ENCODE data around the gene MYL7.
"Not testable (repeated sequence)": the region's sequence is repeated elsewhere in the genome, so short reads cannot be mapped to it uniquely, and the experiment has no call there.

The MYL7 gene

GRCh38 chr7:44175730-44176129 lies 34.6 kb upstream of the MYL7 start:
- H3K4me2 ChIP-seq (ENCODE audit: low read length), result no peak overlapping the region
- H3K36me3 ChIP-seq (ENCODE audit: insufficient read depth, low read length), result no peaks in the 10 kb centered on the region
- TF ChIP-seq EZH2 (IDR thresholded peaks at IDR 0.05; ENCODE audit: borderline replicate concordance, low read length), result no peak
- TF ChIP-seq CTCF (IDR thresholded peaks at IDR 0.05; ENCODE audit: low read length), result no peak
- no peak overlapping the region for H3K27ac ChIP-seq (ENCODE audit: low read depth, low read length, poor library complexity, severe bottlenecking)
- no peaks in the 10 kb centered on the region for H3K9me2 ChIP-seq (ENCODE audit: low read depth, low read length)
- 0 out of 2 replicates have a peak, but pooled peaks cover under 1% of the 10 kb centered on the region for H3K9me3 ChIP-seq (ENCODE audit: low read length)
- no peaks in the 10 kb centered on the region for H3F3A ChIP-seq (ENCODE audit: insufficient read depth, low read length)
- peaks cover 31% of the 10 kb centered on the region; the same call in 1 of the 2 replicates for H3K27me3 ChIP-seq (ENCODE audit: insufficient read depth, low read length)
- no peaks in the 10 kb centered on the region for H4K20me1 ChIP-seq (ENCODE audit: insufficient read depth, low read length)
- H3K79me2 ChIP-seq (ENCODE audit: insufficient read depth, low read length), result no peaks in the 10 kb centered on the region
- no peaks in the 10 kb centered on the region for H3K4me1 ChIP-seq (ENCODE audit: insufficient read depth, low read length, severe bottlenecking)
- H2AFZ ChIP-seq (ENCODE audit: low read length), result no peak overlapping the region
- no peak overlapping the region for H3K9ac ChIP-seq (ENCODE audit: low read length)
- H3K4me3 ChIP-seq (ENCODE audit: low read depth, low read length, poor library complexity, severe bottlenecking), result no peak overlapping the region

DNA sequence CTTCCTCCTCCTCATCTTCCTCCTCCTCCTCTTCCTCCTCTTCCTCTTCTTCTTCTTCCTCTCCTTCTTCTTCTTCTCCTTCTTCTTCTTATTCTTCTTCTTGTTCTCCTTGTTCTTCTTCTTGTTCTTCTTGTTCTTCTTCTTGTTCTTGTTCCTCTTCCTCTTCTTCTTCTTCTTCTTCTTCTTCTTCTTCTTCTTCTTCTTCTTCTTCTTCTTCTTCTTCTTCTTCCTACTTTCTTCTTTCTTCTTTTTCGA lies 33.5 kb upstream of the MYL7 start:
- peaks cover 29% of the 10 kb centered on the region; the same call in 1 of the 2 replicates for H3K27me3 ChIP-seq (ENCODE audit: insufficient read depth, low read length)
- H3K9ac ChIP-seq (ENCODE audit: low read length); H2AFZ ChIP-seq (ENCODE audit: low read length); H3K9me2 ChIP-seq (ENCODE audit: low read depth, low read length); H4K20me1 ChIP-seq (ENCODE audit: insufficient read depth, low read length); H3K4me2 ChIP-seq (ENCODE audit: low read length); H3K9me3 ChIP-seq (ENCODE audit: low read length); H3K4me1 ChIP-seq (ENCODE audit: insufficient read depth, low read length, severe bottlenecking); H3K36me3 ChIP-seq (ENCODE audit: insufficient read depth, low read length); H3K27ac ChIP-seq (ENCODE audit: low read depth, low read length, poor library complexity, severe bottlenecking); H3F3A ChIP-seq (ENCODE audit: insufficient read depth, low read length); H3K4me3 ChIP-seq (ENCODE audit: low read depth, low read length, poor library complexity, severe bottlenecking); H3K79me2 ChIP-seq (ENCODE audit: insufficient read depth, low read length): not testable (repeated sequence)

- Histone ChIP-seq H3K27me3 (ENCODE audit: insufficient read depth, low read length) (peaks cover 29% of the 10 kb centered on the region; the same call in 1 of the 2 replicates), H4K20me1 (ENCODE audit: insufficient read depth, low read length) (no peaks in the 10 kb centered on the region), H3K79me2 (ENCODE audit: insufficient read depth, low read length) (no peaks in the 10 kb centered on the region), H3K4me3 (ENCODE audit: low read depth, low read length, poor library complexity, severe bottlenecking) (no peak overlapping the region), H3K4me2 (ENCODE audit: low read length) (no peak overlapping the region), H3K36me3 (ENCODE audit: insufficient read depth, low read length) (no peaks in the 10 kb centered on the region), H3K9me3 (ENCODE audit: low read length) (0 out of 2 replicates have a peak, but pooled peaks cover 3% of the 10 kb centered on the region), H3F3A (ENCODE audit: insufficient read depth, low read length) (no peaks in the 10 kb centered on the region), H3K9me2 (ENCODE audit: low read depth, low read length) (no peaks in the 10 kb centered on the region), H3K27ac (ENCODE audit: low read depth, low read length, poor library complexity, severe bottlenecking) (no peak overlapping the region), H3K9ac (ENCODE audit: low read length) (no peak overlapping the region), H2AFZ (ENCODE audit: low read length) (no peak overlapping the region), H3K4me1 (ENCODE audit: insufficient read depth, low read length, severe bottlenecking) (no peaks in the 10 kb centered on the region)
- TF ChIP-seq CTCF (IDR thresholded peaks at IDR 0.05; ENCODE audit: low read length) (no peak), EZH2 (IDR thresholded peaks at IDR 0.05; ENCODE audit: borderline replicate concordance, low read length) (no peak)
Measured at GRCh38 chr7:44173911-44174693, 33.0 kb upstream of the MYL7 start.

Measured in OCI-LY1 (cell line).